SK-N-SH treated with all-trans-retinoic acid at 6 μM for 48 hours (cell line): ENCODE results near the gene FAM229A.

Experiments used
- ARNTL ChIP-seq: fragments of 450-650 bp; formaldehyde crosslinking; IDR thresholded peaks from 2 replicates; pipeline ENCODE4 v1.5.0; 2020; ENCODE audit warnings: low read depth, mild to moderate bottlenecking, moderate library complexity, borderline replicate concordance
- ESRRG ChIP-seq: fragments of 250-450 bp; sonication (Bioruptor Pico); IDR thresholded peaks from 2 replicates; pipeline ENCODE4 v1.6.1; 2021; ENCODE audit warnings: mild to moderate bottlenecking
- TOX ChIP-seq: fragments of 250-450 bp; sonication (Bioruptor Pico); IDR thresholded peaks from 2 replicates; pipeline ENCODE4 v1.8.0; 2021; ENCODE audit warnings: mild to moderate bottlenecking, moderate library complexity, borderline replicate concordance
- ZFP30 ChIP-seq: fragments of 450-650 bp; formaldehyde crosslinking; IDR thresholded peaks from 2 replicates; pipeline ENCODE4 v1.5.0; 2022; ENCODE audit warnings: mild to moderate bottlenecking, moderate library complexity
- TF ChIP-seq, protein P1 (sequence below): fragments of 250-450 bp; sonication (Bioruptor Pico); IDR thresholded peaks from 2 replicates; pipeline ENCODE4 v1.5.0; 2020; ENCODE audit warnings: mild to moderate bottlenecking, moderate library complexity
- TF ChIP-seq, protein P2 (sequence below): fragments of 250-450 bp; sonication (Bioruptor Pico); IDR thresholded peaks from 2 replicates; pipeline ENCODE4 v1.8.0; 2020; ENCODE audit warnings: mild to moderate bottlenecking, moderate library complexity, borderline replicate concordance
- TF ChIP-seq, protein P3 (sequence below): fragments of 250-450 bp; sonication (Bioruptor Pico); IDR thresholded peaks from 2 replicates; pipeline ENCODE4 v1.5.1; 2020; ENCODE audit warnings: low read depth, mild to moderate bottlenecking, moderate library complexity
- TF ChIP-seq, protein P4 (sequence below): fragments of 250-450 bp; sonication (Bioruptor Pico); IDR thresholded peaks from 2 replicates; pipeline ENCODE4 v1.8.0; 2021; ENCODE audit warnings: low read depth, mild to moderate bottlenecking, moderate library complexity, borderline replicate concordance

DNA sequence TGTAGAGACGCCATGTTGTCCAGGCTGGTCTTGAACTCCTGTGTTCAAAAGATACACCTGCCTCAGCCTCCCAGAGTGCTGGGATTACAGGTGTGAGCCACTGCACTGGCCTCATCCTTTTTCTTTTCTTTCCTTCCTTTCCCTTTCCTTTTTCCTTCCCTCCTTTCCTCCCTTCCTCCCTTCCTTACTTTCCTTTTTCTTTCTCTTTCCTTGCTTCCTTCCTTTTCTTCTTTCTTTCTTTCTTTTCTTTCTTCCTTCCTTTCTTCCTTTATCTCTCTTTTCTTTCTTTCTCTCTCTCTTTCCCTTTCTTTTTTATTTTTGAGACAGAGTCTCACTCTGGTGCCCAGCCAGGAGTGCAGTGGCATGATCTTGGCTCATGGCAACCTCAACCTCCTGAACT is 5.8 kb downstream of the FAM229A start:
- TF ChIP-seq, protein P1, sequence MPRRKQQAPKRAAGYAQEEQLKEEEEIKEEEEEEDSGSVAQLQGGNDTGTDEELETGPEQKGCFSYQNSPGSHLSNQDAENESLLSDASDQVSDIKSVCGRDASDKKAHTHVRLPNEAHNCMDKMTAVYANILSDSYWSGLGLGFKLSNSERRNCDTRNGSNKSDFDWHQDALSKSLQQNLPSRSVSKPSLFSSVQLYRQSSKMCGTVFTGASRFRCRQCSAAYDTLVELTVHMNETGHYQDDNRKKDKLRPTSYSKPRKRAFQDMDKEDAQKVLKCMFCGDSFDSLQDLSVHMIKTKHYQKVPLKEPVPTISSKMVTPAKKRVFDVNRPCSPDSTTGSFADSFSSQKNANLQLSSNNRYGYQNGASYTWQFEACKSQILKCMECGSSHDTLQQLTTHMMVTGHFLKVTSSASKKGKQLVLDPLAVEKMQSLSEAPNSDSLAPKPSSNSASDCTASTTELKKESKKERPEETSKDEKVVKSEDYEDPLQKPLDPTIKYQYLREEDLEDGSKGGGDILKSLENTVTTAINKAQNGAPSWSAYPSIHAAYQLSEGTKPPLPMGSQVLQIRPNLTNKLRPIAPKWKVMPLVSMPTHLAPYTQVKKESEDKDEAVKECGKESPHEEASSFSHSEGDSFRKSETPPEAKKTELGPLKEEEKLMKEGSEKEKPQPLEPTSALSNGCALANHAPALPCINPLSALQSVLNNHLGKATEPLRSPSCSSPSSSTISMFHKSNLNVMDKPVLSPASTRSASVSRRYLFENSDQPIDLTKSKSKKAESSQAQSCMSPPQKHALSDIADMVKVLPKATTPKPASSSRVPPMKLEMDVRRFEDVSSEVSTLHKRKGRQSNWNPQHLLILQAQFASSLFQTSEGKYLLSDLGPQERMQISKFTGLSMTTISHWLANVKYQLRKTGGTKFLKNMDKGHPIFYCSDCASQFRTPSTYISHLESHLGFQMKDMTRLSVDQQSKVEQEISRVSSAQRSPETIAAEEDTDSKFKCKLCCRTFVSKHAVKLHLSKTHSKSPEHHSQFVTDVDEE (CRISPR knock-in tag), result no peak
- TF ChIP-seq, protein P2, sequence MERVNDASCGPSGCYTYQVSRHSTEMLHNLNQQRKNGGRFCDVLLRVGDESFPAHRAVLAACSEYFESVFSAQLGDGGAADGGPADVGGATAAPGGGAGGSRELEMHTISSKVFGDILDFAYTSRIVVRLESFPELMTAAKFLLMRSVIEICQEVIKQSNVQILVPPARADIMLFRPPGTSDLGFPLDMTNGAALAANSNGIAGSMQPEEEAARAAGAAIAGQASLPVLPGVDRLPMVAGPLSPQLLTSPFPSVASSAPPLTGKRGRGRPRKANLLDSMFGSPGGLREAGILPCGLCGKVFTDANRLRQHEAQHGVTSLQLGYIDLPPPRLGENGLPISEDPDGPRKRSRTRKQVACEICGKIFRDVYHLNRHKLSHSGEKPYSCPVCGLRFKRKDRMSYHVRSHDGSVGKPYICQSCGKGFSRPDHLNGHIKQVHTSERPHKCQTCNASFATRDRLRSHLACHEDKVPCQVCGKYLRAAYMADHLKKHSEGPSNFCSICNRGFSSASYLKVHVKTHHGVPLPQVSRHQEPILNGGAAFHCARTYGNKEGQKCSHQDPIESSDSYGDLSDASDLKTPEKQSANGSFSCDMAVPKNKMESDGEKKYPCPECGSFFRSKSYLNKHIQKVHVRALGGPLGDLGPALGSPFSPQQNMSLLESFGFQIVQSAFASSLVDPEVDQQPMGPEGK (CRISPR knock-in tag), result no peak
- TF ChIP-seq TOX (CRISPR knock-in tag), result no peak
- TF ChIP-seq ZFP30 (CRISPR knock-in tag), result no peak
- no peak for TF ChIP-seq ESRRG (CRISPR knock-in tag)
- TF ChIP-seq, protein P3, sequence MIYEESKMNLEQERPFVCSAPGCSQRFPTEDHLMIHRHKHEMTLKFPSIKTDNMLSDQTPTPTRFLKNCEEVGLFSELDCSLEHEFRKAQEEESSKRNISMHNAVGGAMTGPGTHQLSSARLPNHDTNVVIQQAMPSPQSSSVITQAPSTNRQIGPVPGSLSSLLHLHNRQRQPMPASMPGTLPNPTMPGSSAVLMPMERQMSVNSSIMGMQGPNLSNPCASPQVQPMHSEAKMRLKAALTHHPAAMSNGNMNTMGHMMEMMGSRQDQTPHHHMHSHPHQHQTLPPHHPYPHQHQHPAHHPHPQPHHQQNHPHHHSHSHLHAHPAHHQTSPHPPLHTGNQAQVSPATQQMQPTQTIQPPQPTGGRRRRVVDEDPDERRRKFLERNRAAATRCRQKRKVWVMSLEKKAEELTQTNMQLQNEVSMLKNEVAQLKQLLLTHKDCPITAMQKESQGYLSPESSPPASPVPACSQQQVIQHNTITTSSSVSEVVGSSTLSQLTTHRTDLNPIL (CRISPR knock-in tag), result no peak
- TF ChIP-seq, protein P4, sequence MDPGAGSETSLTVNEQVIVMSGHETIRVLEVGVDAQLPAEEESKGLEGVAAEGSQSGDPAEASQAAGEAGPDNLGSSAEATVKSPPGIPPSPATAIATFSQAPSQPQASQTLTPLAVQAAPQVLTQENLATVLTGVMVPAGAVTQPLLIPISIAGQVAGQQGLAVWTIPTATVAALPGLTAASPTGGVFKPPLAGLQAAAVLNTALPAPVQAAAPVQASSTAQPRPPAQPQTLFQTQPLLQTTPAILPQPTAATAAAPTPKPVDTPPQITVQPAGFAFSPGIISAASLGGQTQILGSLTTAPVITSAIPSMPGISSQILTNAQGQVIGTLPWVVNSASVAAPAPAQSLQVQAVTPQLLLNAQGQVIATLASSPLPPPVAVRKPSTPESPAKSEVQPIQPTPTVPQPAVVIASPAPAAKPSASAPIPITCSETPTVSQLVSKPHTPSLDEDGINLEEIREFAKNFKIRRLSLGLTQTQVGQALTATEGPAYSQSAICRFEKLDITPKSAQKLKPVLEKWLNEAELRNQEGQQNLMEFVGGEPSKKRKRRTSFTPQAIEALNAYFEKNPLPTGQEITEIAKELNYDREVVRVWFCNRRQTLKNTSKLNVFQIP (CRISPR knock-in tag), result no peak
- no peak for TF ChIP-seq ARNTL (CRISPR knock-in tag)
